HEK293 (cell line): Measurements from ENCODE around the gene PFN3.

Experiments used
- IKZF3 ChIP-seq: fragments of 450-650 bp; IDR thresholded peaks from 2 replicates; pipeline ENCODE4 v1.5.0; 2018; ENCODE audit warnings: missing biosample characterization, mild to moderate bottlenecking, missing genetic modification characterization, moderate library complexity
- OVOL3 ChIP-seq: fragments of 450-650 bp; formaldehyde crosslinking; IDR thresholded peaks from 2 replicates; pipeline ENCODE4 v1.5.1; 2016; ENCODE audit warnings: missing biosample characterization, missing genetic modification characterization
- PRDM1 ChIP-seq: fragments of 450-650 bp; formaldehyde crosslinking; IDR thresholded peaks from 2 replicates; pipeline ENCODE4; 2016; ENCODE audit warnings: missing biosample characterization, missing genetic modification characterization
- ZNF10 ChIP-seq: fragments of 450-650 bp; formaldehyde crosslinking; IDR thresholded peaks from 2 replicates; pipeline ENCODE4 v1.5.1; 2017; ENCODE audit warnings: missing biosample characterization, missing genetic modification characterization
- ZNF19 ChIP-seq: fragments of 450-650 bp; formaldehyde crosslinking; IDR thresholded peaks from 2 replicates; pipeline ENCODE4; 2016; ENCODE audit warnings: missing biosample characterization, missing genetic modification characterization, low read depth
- ZNF239 ChIP-seq: fragments of 450-650 bp; formaldehyde crosslinking; IDR thresholded peaks from 2 replicates; pipeline ENCODE4 v1.5.1; 2016; ENCODE audit warnings: missing biosample characterization, missing genetic modification characterization
- ZNF324 ChIP-seq: fragments of 450-650 bp; formaldehyde crosslinking; IDR thresholded peaks from 2 replicates; pipeline ENCODE4 v1.5.1; 2016; ENCODE audit warnings: missing biosample characterization, missing genetic modification characterization
- ZNF350 ChIP-seq: fragments of 450-650 bp; formaldehyde crosslinking; IDR thresholded peaks from 2 replicates; pipeline ENCODE4 v1.5.0; 2017; ENCODE audit warnings: missing biosample characterization, mild to moderate bottlenecking, missing genetic modification characterization
- ZNF391 ChIP-seq: fragments of 450-650 bp; formaldehyde crosslinking; IDR thresholded peaks from 2 replicates; pipeline ENCODE4 v1.5.1; 2016; ENCODE audit warnings: low read depth, missing biosample characterization, missing genetic modification characterization, borderline replicate concordance
- ZNF423 ChIP-seq: fragments of 450-650 bp; formaldehyde crosslinking; IDR thresholded peaks from 2 replicates; pipeline ENCODE4 v1.5.1; 2016; ENCODE audit warnings: missing biosample characterization, missing genetic modification characterization
- ZNF426 ChIP-seq: fragments of 450-650 bp; formaldehyde crosslinking; IDR thresholded peaks from 2 replicates; pipeline ENCODE4 v1.5.1; 2017; ENCODE audit warnings: missing biosample characterization, missing genetic modification characterization, mild to moderate bottlenecking, inconsistent platforms, moderate library complexity
- ZNF510 ChIP-seq: fragments of 450-650 bp; formaldehyde crosslinking; IDR thresholded peaks from 2 replicates; pipeline ENCODE4 v1.5.1; 2018; ENCODE audit warnings: mild to moderate bottlenecking, missing genetic modification characterization, missing biosample characterization; ENCODE audit not compliant: insufficient replicate concordance
- ZNF544 ChIP-seq: fragments of 450-650 bp; formaldehyde crosslinking; IDR thresholded peaks from 2 replicates; pipeline ENCODE4 v1.5.0; 2017; ENCODE audit warnings: missing biosample characterization, missing genetic modification characterization
- ZNF548 ChIP-seq: fragments of 450-650 bp; formaldehyde crosslinking; IDR thresholded peaks from 2 replicates; pipeline ENCODE4 v1.5.1; 2016; ENCODE audit warnings: missing biosample characterization, missing genetic modification characterization
- ZNF549 ChIP-seq: fragments of 450-650 bp; IDR thresholded peaks from 2 replicates; pipeline ENCODE4 v1.5.1; 2018; ENCODE audit warnings: missing biosample characterization, missing genetic modification characterization, mild to moderate bottlenecking, inconsistent platforms, moderate library complexity
- ZNF701 ChIP-seq: fragments of 450-650 bp; formaldehyde crosslinking; IDR thresholded peaks from 2 replicates; pipeline ENCODE4 v1.5.1; 2016; ENCODE audit warnings: missing biosample characterization, missing genetic modification characterization
- TF ChIP-seq, protein P1 (sequence below): fragments of 450-650 bp; formaldehyde crosslinking; IDR thresholded peaks from 2 replicates; pipeline ENCODE4 v1.5.1; 2017; ENCODE audit warnings: missing biosample characterization, missing genetic modification characterization
- TF ChIP-seq, protein P2 (sequence below): fragments of 450-650 bp; formaldehyde crosslinking; IDR thresholded peaks from 2 replicates; pipeline ENCODE4 v1.5.1; 2016; ENCODE audit warnings: missing biosample characterization, missing genetic modification characterization, low read depth
- TF ChIP-seq, protein P3 (sequence below): fragments of 450-650 bp; formaldehyde crosslinking; IDR thresholded peaks from 2 replicates; pipeline ENCODE4 v1.5.1; 2016; ENCODE audit warnings: missing biosample characterization, missing genetic modification characterization
- TF ChIP-seq, protein P4 (sequence below): fragments of 450-650 bp; formaldehyde crosslinking; IDR thresholded peaks from 2 replicates; pipeline ENCODE4 v1.5.1; 2016; ENCODE audit warnings: missing biosample characterization, missing genetic modification characterization, borderline replicate concordance
- TF ChIP-seq, protein P5 (sequence below): fragments of 450-650 bp; formaldehyde crosslinking; IDR thresholded peaks from 2 replicates; pipeline ENCODE4 v1.5.1; 2016; ENCODE audit warnings: missing biosample characterization, missing genetic modification characterization
- TF ChIP-seq, protein P6 (sequence below): fragments of 450-650 bp; formaldehyde crosslinking; IDR thresholded peaks from 2 replicates; pipeline ENCODE4 v1.5.1; 2016; ENCODE audit warnings: missing biosample characterization, missing genetic modification characterization

PFN3 gene

DNA sequence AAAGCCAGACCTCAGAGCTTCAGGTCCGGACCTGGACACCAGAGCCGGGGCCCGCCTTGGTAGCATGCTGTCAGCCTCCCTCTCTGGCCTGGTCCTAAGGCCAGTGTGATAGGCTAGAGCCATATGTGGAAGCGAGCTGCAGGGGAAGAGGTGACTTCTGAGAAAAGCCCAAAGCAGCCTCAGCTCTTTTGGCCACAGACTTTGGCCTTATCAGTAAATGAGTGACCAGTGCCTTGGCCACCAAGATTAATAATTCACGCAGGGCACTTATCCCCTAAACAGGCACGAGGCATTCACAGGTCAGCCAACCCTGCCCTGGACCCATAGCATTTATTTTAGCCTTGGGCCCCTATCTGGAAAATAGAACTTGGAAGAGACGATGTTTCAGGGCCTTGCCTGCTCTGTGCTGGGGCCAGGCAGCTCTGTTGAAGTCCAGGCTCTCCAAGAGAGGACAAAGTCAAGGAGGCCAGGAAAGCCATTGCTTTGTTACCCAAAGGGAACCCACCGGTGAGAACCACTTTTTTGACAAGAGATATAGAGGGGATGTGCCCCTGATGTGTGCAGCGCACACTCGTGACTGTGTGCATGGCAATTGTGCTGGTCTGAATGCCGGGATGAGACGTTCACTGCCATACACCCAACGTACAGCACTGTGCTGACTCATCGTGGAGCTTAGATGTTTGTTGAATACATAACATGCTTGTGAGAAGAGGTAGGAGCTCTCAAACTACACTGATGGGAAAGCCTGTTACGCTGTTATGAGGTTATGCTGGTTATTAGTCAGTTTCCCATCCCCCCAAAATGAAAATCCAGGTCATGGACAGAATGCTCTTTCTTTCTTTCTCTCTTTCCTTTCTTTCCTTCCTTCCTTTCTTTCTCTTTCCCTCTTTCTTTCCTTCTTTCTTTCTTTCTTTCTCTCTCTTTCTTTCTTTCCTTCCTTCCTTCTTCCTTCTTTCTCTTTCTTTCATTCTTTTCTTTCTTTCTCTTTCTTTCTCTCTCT, 21.3 kb downstream of the PFN3 start (continued):
- TF ChIP-seq ZNF510 (tag by site-specific recombination) = no peak
- no peak for TF ChIP-seq ZNF701
- no peak for TF ChIP-seq ZNF324 (tag by site-specific recombination)
- TF ChIP-seq, protein P1, sequence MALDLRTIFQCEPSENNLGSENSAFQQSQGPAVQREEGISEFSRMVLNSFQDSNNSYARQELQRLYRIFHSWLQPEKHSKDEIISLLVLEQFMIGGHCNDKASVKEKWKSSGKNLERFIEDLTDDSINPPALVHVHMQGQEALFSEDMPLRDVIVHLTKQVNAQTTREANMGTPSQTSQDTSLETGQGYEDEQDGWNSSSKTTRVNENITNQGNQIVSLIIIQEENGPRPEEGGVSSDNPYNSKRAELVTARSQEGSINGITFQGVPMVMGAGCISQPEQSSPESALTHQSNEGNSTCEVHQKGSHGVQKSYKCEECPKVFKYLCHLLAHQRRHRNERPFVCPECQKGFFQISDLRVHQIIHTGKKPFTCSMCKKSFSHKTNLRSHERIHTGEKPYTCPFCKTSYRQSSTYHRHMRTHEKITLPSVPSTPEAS (tag by site-specific recombination) = no peak
- no peak for TF ChIP-seq ZNF549 (tag by site-specific recombination)
- TF ChIP-seq, protein P2, sequence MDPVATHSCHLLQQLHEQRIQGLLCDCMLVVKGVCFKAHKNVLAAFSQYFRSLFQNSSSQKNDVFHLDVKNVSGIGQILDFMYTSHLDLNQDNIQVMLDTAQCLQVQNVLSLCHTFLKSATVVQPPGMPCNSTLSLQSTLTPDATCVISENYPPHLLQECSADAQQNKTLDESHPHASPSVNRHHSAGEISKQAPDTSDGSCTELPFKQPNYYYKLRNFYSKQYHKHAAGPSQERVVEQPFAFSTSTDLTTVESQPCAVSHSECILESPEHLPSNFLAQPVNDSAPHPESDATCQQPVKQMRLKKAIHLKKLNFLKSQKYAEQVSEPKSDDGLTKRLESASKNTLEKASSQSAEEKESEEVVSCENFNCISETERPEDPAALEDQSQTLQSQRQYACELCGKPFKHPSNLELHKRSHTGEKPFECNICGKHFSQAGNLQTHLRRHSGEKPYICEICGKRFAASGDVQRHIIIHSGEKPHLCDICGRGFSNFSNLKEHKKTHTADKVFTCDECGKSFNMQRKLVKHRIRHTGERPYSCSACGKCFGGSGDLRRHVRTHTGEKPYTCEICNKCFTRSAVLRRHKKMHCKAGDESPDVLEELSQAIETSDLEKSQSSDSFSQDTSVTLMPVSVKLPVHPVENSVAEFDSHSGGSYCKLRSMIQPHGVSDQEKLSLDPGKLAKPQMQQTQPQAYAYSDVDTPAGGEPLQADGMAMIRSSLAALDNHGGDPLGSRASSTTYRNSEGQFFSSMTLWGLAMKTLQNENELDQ (tag by site-specific recombination) = no peak
- TF ChIP-seq, protein P3, sequence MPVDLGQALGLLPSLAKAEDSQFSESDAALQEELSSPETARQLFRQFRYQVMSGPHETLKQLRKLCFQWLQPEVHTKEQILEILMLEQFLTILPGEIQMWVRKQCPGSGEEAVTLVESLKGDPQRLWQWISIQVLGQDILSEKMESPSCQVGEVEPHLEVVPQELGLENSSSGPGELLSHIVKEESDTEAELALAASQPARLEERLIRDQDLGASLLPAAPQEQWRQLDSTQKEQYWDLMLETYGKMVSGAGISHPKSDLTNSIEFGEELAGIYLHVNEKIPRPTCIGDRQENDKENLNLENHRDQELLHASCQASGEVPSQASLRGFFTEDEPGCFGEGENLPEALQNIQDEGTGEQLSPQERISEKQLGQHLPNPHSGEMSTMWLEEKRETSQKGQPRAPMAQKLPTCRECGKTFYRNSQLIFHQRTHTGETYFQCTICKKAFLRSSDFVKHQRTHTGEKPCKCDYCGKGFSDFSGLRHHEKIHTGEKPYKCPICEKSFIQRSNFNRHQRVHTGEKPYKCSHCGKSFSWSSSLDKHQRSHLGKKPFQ (tag by site-specific recombination) = no peak
- TF ChIP-seq ZNF10 (tag by site-specific recombination) = no peak; the same call in 1 of the 2 replicates
- TF ChIP-seq ZNF423 (tag by site-specific recombination) = no peak
- no peak for TF ChIP-seq IKZF3 (tag by site-specific recombination)
- TF ChIP-seq, protein P4, sequence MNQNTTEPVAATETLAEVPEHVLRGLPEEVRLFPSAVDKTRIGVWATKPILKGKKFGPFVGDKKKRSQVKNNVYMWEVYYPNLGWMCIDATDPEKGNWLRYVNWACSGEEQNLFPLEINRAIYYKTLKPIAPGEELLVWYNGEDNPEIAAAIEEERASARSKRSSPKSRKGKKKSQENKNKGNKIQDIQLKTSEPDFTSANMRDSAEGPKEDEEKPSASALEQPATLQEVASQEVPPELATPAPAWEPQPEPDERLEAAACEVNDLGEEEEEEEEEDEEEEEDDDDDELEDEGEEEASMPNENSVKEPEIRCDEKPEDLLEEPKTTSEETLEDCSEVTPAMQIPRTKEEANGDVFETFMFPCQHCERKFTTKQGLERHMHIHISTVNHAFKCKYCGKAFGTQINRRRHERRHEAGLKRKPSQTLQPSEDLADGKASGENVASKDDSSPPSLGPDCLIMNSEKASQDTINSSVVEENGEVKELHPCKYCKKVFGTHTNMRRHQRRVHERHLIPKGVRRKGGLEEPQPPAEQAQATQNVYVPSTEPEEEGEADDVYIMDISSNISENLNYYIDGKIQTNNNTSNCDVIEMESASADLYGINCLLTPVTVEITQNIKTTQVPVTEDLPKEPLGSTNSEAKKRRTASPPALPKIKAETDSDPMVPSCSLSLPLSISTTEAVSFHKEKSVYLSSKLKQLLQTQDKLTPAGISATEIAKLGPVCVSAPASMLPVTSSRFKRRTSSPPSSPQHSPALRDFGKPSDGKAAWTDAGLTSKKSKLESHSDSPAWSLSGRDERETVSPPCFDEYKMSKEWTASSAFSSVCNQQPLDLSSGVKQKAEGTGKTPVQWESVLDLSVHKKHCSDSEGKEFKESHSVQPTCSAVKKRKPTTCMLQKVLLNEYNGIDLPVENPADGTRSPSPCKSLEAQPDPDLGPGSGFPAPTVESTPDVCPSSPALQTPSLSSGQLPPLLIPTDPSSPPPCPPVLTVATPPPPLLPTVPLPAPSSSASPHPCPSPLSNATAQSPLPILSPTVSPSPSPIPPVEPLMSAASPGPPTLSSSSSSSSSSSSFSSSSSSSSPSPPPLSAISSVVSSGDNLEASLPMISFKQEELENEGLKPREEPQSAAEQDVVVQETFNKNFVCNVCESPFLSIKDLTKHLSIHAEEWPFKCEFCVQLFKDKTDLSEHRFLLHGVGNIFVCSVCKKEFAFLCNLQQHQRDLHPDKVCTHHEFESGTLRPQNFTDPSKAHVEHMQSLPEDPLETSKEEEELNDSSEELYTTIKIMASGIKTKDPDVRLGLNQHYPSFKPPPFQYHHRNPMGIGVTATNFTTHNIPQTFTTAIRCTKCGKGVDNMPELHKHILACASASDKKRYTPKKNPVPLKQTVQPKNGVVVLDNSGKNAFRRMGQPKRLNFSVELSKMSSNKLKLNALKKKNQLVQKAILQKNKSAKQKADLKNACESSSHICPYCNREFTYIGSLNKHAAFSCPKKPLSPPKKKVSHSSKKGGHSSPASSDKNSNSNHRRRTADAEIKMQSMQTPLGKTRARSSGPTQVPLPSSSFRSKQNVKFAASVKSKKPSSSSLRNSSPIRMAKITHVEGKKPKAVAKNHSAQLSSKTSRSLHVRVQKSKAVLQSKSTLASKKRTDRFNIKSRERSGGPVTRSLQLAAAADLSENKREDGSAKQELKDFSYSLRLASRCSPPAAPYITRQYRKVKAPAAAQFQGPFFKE = no peak
- TF ChIP-seq ZNF426 (tag by site-specific recombination) = no peak
- no peak for TF ChIP-seq ZNF350
- no peak for TF ChIP-seq OVOL3 (tag by site-specific recombination)
- TF ChIP-seq PRDM1 = peak; percentile 97
- no peak for TF ChIP-seq ZNF239 (tag by site-specific recombination)
- TF ChIP-seq ZNF391 = no peak
- TF ChIP-seq, protein P5, sequence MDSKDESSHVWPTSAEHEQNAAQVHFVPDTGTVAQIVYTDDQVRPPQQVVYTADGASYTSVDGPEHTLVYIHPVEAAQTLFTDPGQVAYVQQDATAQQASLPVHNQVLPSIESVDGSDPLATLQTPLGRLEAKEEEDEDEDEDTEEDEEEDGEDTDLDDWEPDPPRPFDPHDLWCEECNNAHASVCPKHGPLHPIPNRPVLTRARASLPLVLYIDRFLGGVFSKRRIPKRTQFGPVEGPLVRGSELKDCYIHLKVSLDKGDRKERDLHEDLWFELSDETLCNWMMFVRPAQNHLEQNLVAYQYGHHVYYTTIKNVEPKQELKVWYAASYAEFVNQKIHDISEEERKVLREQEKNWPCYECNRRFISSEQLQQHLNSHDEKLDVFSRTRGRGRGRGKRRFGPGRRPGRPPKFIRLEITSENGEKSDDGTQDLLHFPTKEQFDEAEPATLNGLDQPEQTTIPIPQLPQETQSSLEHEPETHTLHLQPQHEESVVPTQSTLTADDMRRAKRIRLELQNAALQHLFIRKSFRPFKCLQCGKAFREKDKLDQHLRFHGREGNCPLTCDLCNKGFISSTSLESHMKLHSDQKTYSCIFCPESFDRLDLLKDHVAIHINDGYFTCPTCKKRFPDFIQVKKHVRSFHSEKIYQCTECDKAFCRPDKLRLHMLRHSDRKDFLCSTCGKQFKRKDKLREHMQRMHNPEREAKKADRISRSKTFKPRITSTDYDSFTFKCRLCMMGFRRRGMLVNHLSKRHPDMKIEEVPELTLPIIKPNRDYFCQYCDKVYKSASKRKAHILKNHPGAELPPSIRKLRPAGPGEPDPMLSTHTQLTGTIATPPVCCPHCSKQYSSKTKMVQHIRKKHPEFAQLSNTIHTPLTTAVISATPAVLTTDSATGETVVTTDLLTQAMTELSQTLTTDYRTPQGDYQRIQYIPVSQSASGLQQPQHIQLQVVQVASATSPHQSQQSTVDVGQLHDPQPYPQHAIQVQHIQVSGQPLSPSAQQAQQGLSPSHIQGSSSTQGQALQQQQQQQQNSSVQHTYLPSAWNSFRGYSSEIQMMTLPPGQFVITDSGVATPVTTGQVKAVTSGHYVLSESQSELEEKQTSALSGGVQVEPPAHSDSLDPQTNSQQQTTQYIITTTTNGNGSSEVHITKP (tag by site-specific recombination) = 0 out of 2 replicates have a peak, but pooled peaks have one; percentile 20
- TF ChIP-seq ZNF544 (tag by site-specific recombination) = no peak
- TF ChIP-seq, protein P6, sequence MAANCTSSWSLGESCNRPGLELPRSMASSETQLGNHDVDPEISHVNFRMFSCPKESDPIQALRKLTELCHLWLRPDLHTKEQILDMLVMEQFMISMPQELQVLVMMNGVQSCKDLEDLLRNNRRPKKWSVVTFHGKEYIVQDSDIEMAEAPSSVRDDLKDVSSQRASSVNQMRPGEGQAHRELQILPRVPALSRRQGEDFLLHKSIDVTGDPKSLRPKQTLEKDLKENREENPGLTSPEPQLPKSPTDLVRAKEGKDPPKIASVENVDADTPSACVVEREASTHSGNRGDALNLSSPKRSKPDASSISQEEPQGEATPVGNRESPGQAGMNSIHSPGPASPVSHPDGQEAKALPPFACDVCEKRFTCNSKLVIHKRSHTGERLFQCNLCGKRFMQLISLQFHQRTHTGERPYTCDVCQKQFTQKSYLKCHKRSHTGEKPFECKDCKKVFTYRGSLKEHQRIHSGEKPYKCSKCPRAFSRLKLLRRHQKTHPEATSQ (tag by site-specific recombination) = no peak
- TF ChIP-seq ZNF548 (tag by site-specific recombination) = no peak
- no peak for TF ChIP-seq ZNF19 (tag by site-specific recombination)
